ENCODE data around the gene INTS4.
"Not testable (repeated sequence)": the region's sequence is repeated elsewhere in the genome, so short reads cannot be mapped to it uniquely, and the experiment has no call there.

Gene INTS4

DNA sequence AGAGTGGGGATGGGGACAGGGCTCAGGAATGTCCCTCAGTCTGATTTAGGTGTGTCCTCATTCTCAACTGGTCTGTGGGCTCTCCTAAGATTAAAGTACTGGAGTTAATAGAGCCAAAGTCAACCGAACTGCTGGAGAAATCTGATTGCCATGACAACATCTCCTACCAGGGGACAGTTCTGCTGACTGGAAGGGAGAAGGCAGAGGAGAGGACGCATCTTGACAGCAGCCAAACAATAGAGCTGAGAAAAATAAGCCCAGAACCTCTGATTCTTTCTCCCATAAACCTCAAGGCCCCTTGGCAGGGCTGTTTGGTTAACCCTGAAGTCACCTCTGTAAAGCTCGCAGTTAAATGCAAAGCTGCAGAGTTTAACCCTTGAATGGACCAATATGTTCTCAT lies 25.8 kb upstream of the INTS4 start:
- TF ChIP-seq POLR2A (IDR thresholded peaks at IDR 0.05; ENCODE audit: low read depth, low read length) (no peak), TAF1 (IDR thresholded peaks at IDR 0.05; ENCODE audit: borderline replicate concordance, low read depth, low read length) (no peak), POLR2AphosphoS5 (IDR thresholded peaks at IDR 0.05; ENCODE audit: low read depth, low read length) (no peak)
- FAIRE-seq: no peak
- DNase-seq (ENCODE audit: insufficient read length): no peak

- FAIRE-seq (no peak), DNase-seq (ENCODE audit: insufficient read length) (no peak)
- no peak for TF ChIP-seq POLR2AphosphoS5 (IDR thresholded peaks at IDR 0.05; ENCODE audit: low read depth, low read length)
- no peak for TF ChIP-seq POLR2A (IDR thresholded peaks at IDR 0.05; ENCODE audit: low read depth, low read length)
- TF ChIP-seq TAF1 (IDR thresholded peaks at IDR 0.05; ENCODE audit: borderline replicate concordance, low read depth, low read length): no peak
These were observed 25.3 kb upstream of the INTS4 start for GRCh38 chr11:78019808-78020207.

GRCh38 chr11:78015878-78016277 lies 21.4 kb upstream of the INTS4 start:
- no peak for DNase-seq (ENCODE audit: insufficient read length)
- no peak for TF ChIP-seq TAF1 (IDR thresholded peaks at IDR 0.05; ENCODE audit: borderline replicate concordance, low read depth, low read length)
- TF ChIP-seq POLR2AphosphoS5 (IDR thresholded peaks at IDR 0.05; ENCODE audit: low read depth, low read length): no peak
- no peak for TF ChIP-seq POLR2A (IDR thresholded peaks at IDR 0.05; ENCODE audit: low read depth, low read length)
- no peak for FAIRE-seq

GRCh38 chr11:78014937-78015520 lies 20.6 kb upstream of the INTS4 start:
- DNase-seq (ENCODE audit: insufficient read length); FAIRE-seq: not testable (repeated sequence)

DNA sequence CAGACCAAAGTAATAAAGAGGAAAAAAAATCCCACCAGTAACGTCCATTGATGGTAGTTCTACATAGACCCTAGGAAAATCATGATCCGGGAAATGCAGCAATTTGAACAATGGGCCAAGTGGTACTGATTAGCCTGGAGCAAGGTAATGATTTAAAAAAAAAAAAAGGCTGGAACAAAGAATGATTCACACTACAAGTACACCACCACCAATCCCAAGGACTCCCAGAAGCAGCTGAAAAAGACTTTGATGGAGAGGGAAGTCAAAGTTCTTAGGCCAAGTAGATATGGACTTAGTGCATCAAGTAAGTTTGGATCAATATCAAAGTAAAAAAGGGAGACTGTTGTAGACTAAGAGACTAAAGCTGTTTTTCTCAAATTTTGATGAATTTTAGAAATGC lies 16.8 kb upstream of the INTS4 start:
- DNase-seq (ENCODE audit: insufficient read length) (no peak), FAIRE-seq (no peak)
- TF ChIP-seq TAF1 (IDR thresholded peaks at IDR 0.05; ENCODE audit: borderline replicate concordance, low read depth, low read length) (no peak), POLR2AphosphoS5 (IDR thresholded peaks at IDR 0.05; ENCODE audit: low read depth, low read length) (no peak), POLR2A (IDR thresholded peaks at IDR 0.05; ENCODE audit: low read depth, low read length) (no peak)

DNA sequence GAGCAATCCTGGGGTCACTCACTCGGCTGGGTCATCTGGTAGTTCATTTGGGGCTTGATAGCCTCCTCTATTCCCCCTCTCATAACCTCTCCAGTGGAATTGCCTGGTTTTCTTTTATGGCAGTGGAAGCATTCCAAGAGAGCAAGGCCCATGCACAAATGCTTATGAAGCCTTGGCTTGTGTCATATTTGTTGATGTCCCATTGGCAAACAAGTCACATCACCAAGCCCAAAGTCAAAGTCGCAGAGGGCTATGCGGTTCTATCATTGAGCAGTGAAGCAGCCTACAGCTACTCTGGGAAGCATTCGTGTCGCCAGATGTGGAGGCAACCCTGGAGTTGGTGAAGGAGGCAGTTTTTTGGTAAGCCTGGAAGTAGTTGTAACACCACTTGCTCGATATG lies 16.3 kb upstream of the INTS4 start:
- no peak for DNase-seq (ENCODE audit: insufficient read length)
- TF ChIP-seq POLR2AphosphoS5 (IDR thresholded peaks at IDR 0.05; ENCODE audit: low read depth, low read length) (no peak), POLR2A (IDR thresholded peaks at IDR 0.05; ENCODE audit: low read depth, low read length) (no peak), TAF1 (IDR thresholded peaks at IDR 0.05; ENCODE audit: borderline replicate concordance, low read depth, low read length) (no peak)
- no peak for FAIRE-seq

- no peak for FAIRE-seq
- DNase-seq (ENCODE audit: insufficient read length): no peak
These were observed 15.8 kb upstream of the INTS4 start for GRCh38 chr11:78010304-78010703.

DNA sequence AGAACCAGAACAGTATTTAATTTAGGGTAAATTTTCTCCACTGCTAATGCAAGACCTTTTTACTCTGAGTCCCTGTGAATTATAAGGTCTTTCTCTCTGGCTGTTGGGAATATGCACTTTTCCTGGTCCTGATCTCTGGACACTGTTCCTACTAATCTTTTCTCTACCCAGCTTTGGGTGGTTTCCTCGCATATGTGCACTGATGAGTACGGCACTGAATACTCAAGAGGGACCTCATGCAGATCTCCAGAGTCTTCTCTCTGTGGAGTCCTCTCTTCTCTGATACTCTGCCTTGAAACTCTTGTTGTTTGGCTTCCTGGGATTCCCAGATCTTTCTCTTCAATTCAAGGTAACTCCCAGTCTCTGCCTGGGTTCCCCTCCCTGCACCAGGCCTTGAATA lies 14.6 kb upstream of the INTS4 start:
- DNase-seq (ENCODE audit: insufficient read length) (no peak), FAIRE-seq (no peak)
- TF ChIP-seq POLR2A (IDR thresholded peaks at IDR 0.05; ENCODE audit: low read depth, low read length) (no peak), POLR2AphosphoS5 (IDR thresholded peaks at IDR 0.05; ENCODE audit: low read depth, low read length) (no peak), TAF1 (IDR thresholded peaks at IDR 0.05; ENCODE audit: borderline replicate concordance, low read depth, low read length) (no peak)

More at GRCh38 chr11:78010304-78010703, 15.8 kb upstream of the INTS4 start:
- TF ChIP-seq TAF1 (IDR thresholded peaks at IDR 0.05; ENCODE audit: borderline replicate concordance, low read depth, low read length): no peak
- no peak for TF ChIP-seq POLR2A (IDR thresholded peaks at IDR 0.05; ENCODE audit: low read depth, low read length)
- TF ChIP-seq POLR2AphosphoS5 (IDR thresholded peaks at IDR 0.05; ENCODE audit: low read depth, low read length): no peak

GRCh38 chr11:78000193-78000592 lies 5.7 kb upstream of the INTS4 start:
- DNase-seq (ENCODE audit: insufficient read length) (no peak), FAIRE-seq (peak; percentile 90)

GRCh38 chr11:77999446-78000030 lies 5.1 kb upstream of the INTS4 start:
- TF ChIP-seq POLR2A (IDR thresholded peaks at IDR 0.05; ENCODE audit: low read depth, low read length) (no peak), TAF1 (IDR thresholded peaks at IDR 0.05; ENCODE audit: borderline replicate concordance, low read depth, low read length) (no peak), POLR2AphosphoS5 (IDR thresholded peaks at IDR 0.05; ENCODE audit: low read depth, low read length) (no peak)
- no peak for DNase-seq (ENCODE audit: insufficient read length)
- no peak for FAIRE-seq

More at GRCh38 chr11:78000193-78000592, 5.7 kb upstream of the INTS4 start:
- TF ChIP-seq POLR2AphosphoS5 (IDR thresholded peaks at IDR 0.05; ENCODE audit: low read depth, low read length) (no peak), TAF1 (IDR thresholded peaks at IDR 0.05; ENCODE audit: borderline replicate concordance, low read depth, low read length) (no peak), POLR2A (IDR thresholded peaks at IDR 0.05; ENCODE audit: low read depth, low read length) (no peak)

- TF ChIP-seq POLR2A (IDR thresholded peaks at IDR 0.05; ENCODE audit: low read depth, low read length) (no peak), TAF1 (IDR thresholded peaks at IDR 0.05; ENCODE audit: borderline replicate concordance, low read depth, low read length) (no peak), POLR2AphosphoS5 (IDR thresholded peaks at IDR 0.05; ENCODE audit: low read depth, low read length) (no peak)
- FAIRE-seq (peak; percentile 21), DNase-seq (ENCODE audit: insufficient read length) (no peak)
These were observed 566 bp downstream of the INTS4 start for GRCh38 chr11:77993902-77994301.

DNA sequence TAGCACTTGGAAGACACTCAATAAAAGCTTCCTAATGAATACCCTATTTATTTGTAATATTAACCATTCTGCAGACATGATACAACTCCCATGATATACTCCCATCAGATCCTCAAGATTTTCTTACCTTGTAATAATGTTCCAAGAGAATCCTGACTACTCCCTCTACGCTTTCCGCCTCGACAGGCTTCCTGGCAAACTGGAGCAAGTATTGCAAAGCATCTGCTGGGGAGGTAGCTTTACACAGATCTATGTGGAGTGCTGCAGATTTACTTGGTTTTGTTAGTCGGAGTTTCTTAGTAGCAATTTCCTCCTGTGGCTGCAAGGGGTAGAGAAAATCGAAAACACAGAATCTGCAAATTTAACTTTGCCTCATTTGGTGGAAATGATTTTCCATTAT lies 3.5 kb downstream of the INTS4 start:
- TF ChIP-seq TAF1 (IDR thresholded peaks at IDR 0.05; ENCODE audit: borderline replicate concordance, low read depth, low read length) (no peak), POLR2AphosphoS5 (IDR thresholded peaks at IDR 0.05; ENCODE audit: low read depth, low read length) (no peak), POLR2A (IDR thresholded peaks at IDR 0.05; ENCODE audit: low read depth, low read length) (no peak)
- FAIRE-seq: no peak
- DNase-seq (ENCODE audit: insufficient read length): no peak

DNA sequence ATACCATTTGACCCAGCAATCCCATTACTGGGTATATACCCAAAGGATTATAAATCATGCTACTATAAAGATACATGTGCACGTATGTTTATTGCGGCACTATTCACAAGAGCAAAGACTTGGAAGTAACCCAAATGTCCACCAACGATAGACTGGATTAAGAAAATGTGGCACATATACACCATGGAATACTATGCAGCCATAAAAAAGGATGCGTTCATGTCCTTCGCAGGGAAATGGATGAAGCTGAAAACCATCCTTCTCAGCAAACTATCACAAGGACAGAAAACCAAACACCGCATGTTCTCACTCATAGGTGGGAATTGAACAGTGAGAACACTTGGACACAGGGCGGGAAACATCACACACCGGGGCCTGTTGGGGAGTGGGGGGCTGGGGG lies 8.0 kb downstream of the INTS4 start:
- FAIRE-seq: not testable (repeated sequence)

More for the DNA sequence above, 8.0 kb downstream of the INTS4 start:
- DNase-seq (ENCODE audit: insufficient read length): not testable (repeated sequence)
